OCI-LY1 (cell line): Measurements from ENCODE around the gene NFX1.

Experiments
- H2AFZ ChIP-seq: fragments of 200-600 bp; sonication (generic), shearing (Covaris generic); 2 replicates; pipeline ENCODE4 v1.6.0; 2014; ENCODE audit warnings: antibody characterized with exemption, mild to moderate bottlenecking, low read length
- H3F3A ChIP-seq: fragments of 200-600 bp; sonication (generic), shearing (Covaris generic); 2 replicates; pipeline ENCODE4 v1.6.0; 2014; ENCODE audit warnings: mild to moderate bottlenecking, antibody characterized with exemption, low read length, moderate library complexity; ENCODE audit not compliant: insufficient read depth
- H3K27ac ChIP-seq: fragments of 200-600 bp; sonication (generic); 2 replicates; pipeline ENCODE4 v1.5.1; 2014; ENCODE audit warnings: low read length, mixed run types, mild to moderate bottlenecking, low read depth; ENCODE audit not compliant: poor library complexity, severe bottlenecking
- H3K27me3 ChIP-seq: fragments of 200-600 bp; sonication (generic); 2 replicates; pipeline ENCODE4 v1.6.0; 2014; ENCODE audit warnings: antibody characterized with exemption, mild to moderate bottlenecking, low read length, moderate library complexity; ENCODE audit not compliant: insufficient read depth
- H3K36me3 ChIP-seq: fragments of 200-600 bp; sonication (generic); 2 replicates; pipeline ENCODE4 v1.6.1; 2014; ENCODE audit warnings: mild to moderate bottlenecking, antibody characterized with exemption, low read length, moderate library complexity, mixed read lengths; ENCODE audit not compliant: insufficient read depth
- H3K4me1 ChIP-seq: fragments of 200-600 bp; sonication (generic); 2 replicates; pipeline ENCODE4 v1.5.1; 2014; ENCODE audit warnings: mild to moderate bottlenecking, low read length, moderate library complexity; ENCODE audit not compliant: insufficient read depth, severe bottlenecking
- H3K4me2 ChIP-seq: fragments of 200-600 bp; sonication (generic), shearing (Covaris generic); 2 replicates; pipeline ENCODE4 v1.6.1; 2014; ENCODE audit warnings: low read length
- H3K4me3 ChIP-seq: fragments of 200-600 bp; sonication (generic); 2 replicates; pipeline ENCODE4 v1.5.1; 2014; ENCODE audit warnings: low read length, low read depth, mild to moderate bottlenecking, mixed read lengths; ENCODE audit not compliant: poor library complexity, severe bottlenecking
- H3K79me2 ChIP-seq: fragments of 200-600 bp; shearing (Covaris generic); 2 replicates; pipeline ENCODE4 v1.6.1; 2016; ENCODE audit warnings: mixed run types, low read length, mixed read lengths; ENCODE audit not compliant: insufficient read depth
- H3K9ac ChIP-seq: fragments of 200-600 bp; sonication (generic), shearing (Covaris generic); 2 replicates; pipeline ENCODE4 v1.6.1; 2014; ENCODE audit warnings: mild to moderate bottlenecking, low read length, mixed read lengths
- H3K9me2 ChIP-seq: fragments of 200-600 bp; sonication (generic), shearing (Covaris generic); 2 replicates; pipeline ENCODE4 v1.6.1; 2014; ENCODE audit warnings: low read depth, mild to moderate bottlenecking, low read length, mixed read lengths
- H3K9me3 ChIP-seq: fragments of 200-600 bp; shearing (Covaris generic); 2 replicates; pipeline ENCODE4 v1.6.1; 2014; ENCODE audit warnings: low read length, mixed read lengths
- H4K20me1 ChIP-seq: fragments of 200-600 bp; sonication (generic), shearing (Covaris generic); 2 replicates; pipeline ENCODE4 v1.6.0; 2016; ENCODE audit warnings: mild to moderate bottlenecking, low read length; ENCODE audit not compliant: insufficient read depth
- CTCF ChIP-seq: fragments of 200-600 bp; sonication (generic), shearing (Covaris generic); IDR thresholded peaks from 2 replicates; pipeline ENCODE4 v1.5.1; 2017; ENCODE audit warnings: mild to moderate bottlenecking, antibody characterized with exemption, low read length, moderate library complexity, mixed read lengths
- EZH2 ChIP-seq: fragments of 200-600 bp; sonication (generic), shearing (Covaris generic); IDR thresholded peaks from 2 replicates; pipeline ENCODE4 v1.8.0; 2017; ENCODE audit warnings: borderline replicate concordance, mixed run types, mild to moderate bottlenecking, antibody characterized with exemption, low read length, moderate library complexity, mixed read lengths

The NFX1 gene

GRCh38 chr9:33341182-33341581, 50.9 kb downstream of the NFX1 start:
- Histone ChIP-seq H2AFZ (no peak overlapping the region), H3K9ac (no peak overlapping the region), H3K36me3 (peaks cover 94% of the 10 kb centered on the region), H3K9me2 (no peaks in the 10 kb centered on the region), H3K4me3 (no peak overlapping the region), H3K4me1 (no peaks in the 10 kb centered on the region), H3K79me2 (no peaks in the 10 kb centered on the region), H3K4me2 (no peak overlapping the region), H3K9me3 (peaks cover 13% of the 10 kb centered on the region), H3F3A (no peaks in the 10 kb centered on the region), H3K27me3 (no peaks in the 10 kb centered on the region), H4K20me1 (no peaks in the 10 kb centered on the region), H3K27ac (no peak overlapping the region)
- TF ChIP-seq EZH2 = no peak
- no peak for TF ChIP-seq CTCF

DNA sequence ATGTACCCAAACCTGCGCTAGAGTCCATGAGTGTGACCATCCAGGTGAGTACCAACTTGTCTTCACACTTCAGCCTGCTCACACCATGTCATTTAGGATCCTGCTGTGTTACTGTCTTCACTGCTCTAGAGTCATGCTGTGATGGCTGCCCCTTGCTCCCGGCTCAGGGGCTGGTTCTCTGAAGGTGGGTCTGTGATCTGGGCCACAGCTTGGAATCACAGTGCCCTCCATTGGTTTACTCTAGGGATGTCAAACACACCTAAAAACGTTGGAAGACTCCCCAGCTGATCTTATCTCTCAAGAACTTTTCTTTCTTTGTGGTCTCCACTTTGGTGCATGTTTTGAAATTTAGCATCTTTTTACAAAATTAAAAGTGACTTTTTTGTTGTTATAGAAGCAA, 53.8 kb downstream of the NFX1 start:
- H3K79me2 ChIP-seq = no peaks in the 10 kb centered on the region
- H3K4me1 ChIP-seq = no peaks in the 10 kb centered on the region
- H4K20me1 ChIP-seq = no peaks in the 10 kb centered on the region
- H2AFZ ChIP-seq = no peak overlapping the region
- H3K27ac ChIP-seq = no peak overlapping the region
- H3K36me3 ChIP-seq = peaks cover 94% of the 10 kb centered on the region
- peaks cover 9% of the 10 kb centered on the region for H3K9me3 ChIP-seq
- H3K9me2 ChIP-seq = no peaks in the 10 kb centered on the region
- H3K9ac ChIP-seq = no peak overlapping the region
- no peaks in the 10 kb centered on the region for H3K27me3 ChIP-seq
- no peaks in the 10 kb centered on the region for H3F3A ChIP-seq
- no peak overlapping the region for H3K4me2 ChIP-seq
- TF ChIP-seq EZH2 (no peak), CTCF (peak; percentile 9; the same call in 1 of the 2 replicates)
- H3K4me3 ChIP-seq = no peak overlapping the region

GRCh38 chr9:33346564-33346963, 56.2 kb downstream of the NFX1 start:
- no peak overlapping the region for H2AFZ ChIP-seq
- no peaks in the 10 kb centered on the region for H3K9me2 ChIP-seq
- H3K79me2 ChIP-seq = no peaks in the 10 kb centered on the region
- no peaks in the 10 kb centered on the region for H3K4me1 ChIP-seq
- no peak overlapping the region for H3K4me3 ChIP-seq
- H3K9me3 ChIP-seq = no peaks in the 10 kb centered on the region
- no peak overlapping the region for H3K27ac ChIP-seq
- H4K20me1 ChIP-seq = no peaks in the 10 kb centered on the region
- peaks cover 80% of the 10 kb centered on the region for H3K36me3 ChIP-seq
- H3K4me2 ChIP-seq = no peak overlapping the region
- no peak overlapping the region for H3K9ac ChIP-seq
- H3F3A ChIP-seq = no peaks in the 10 kb centered on the region
- H3K27me3 ChIP-seq = no peaks in the 10 kb centered on the region
- TF ChIP-seq CTCF (no peak), EZH2 (no peak)
